DND-41 (cell line): Measurements from ENCODE around the gene PTPRU.
"Not testable (repeated sequence)": the region's sequence is repeated elsewhere in the genome, so short reads cannot be mapped to it uniquely, and the experiment has no call there.

Source experiments
- ATAC-seq: fragments of 200-7000 bp; cut with Tn5 transposase; 3 replicates; pipeline ENCODE4 v1.9.1; 2021; ENCODE audit warnings: low read depth; ENCODE audit not compliant: insufficient read depth
- DNase-seq: peaks from one replicate; pipeline ENCODE4 v3.0.0-alpha.2; 2020
- H2AFZ ChIP-seq: 2 replicates; pipeline ENCODE4 v1.6.0; 2012; ENCODE audit warnings: low read depth, low read length
- H3K27ac ChIP-seq: 2 replicates; pipeline ENCODE4 v1.5.1; 2012; ENCODE audit warnings: low read length, inconsistent platforms
- H3K27me3 ChIP-seq: fragments of 200-600 bp; sonication (generic); 2 replicates; pipeline ENCODE4 v1.6.0; 2012; ENCODE audit warnings: low read length, mild to moderate bottlenecking, inconsistent platforms; ENCODE audit not compliant: insufficient read depth, poor library complexity
- H3K36me3 ChIP-seq: 2 replicates; pipeline ENCODE4 v1.5.1; 2012; ENCODE audit warnings: low read length, inconsistent platforms; ENCODE audit not compliant: insufficient read depth
- H3K4me1 ChIP-seq: 2 replicates; pipeline ENCODE4 v1.5.1; 2012; ENCODE audit warnings: mild to moderate bottlenecking, low read length; ENCODE audit not compliant: insufficient read depth
- H3K4me2 ChIP-seq: 2 replicates; pipeline ENCODE4 v1.6.0; 2012; ENCODE audit warnings: mild to moderate bottlenecking, moderate library complexity, low read length, inconsistent platforms; ENCODE audit not compliant: insufficient read depth
- H3K4me3 ChIP-seq, 2 experiments: fragments of 200-600 bp in 1 of 2; shearing (Covaris generic) in 1 of 2; 2 replicates each; pipeline ENCODE4 v1.5.1; 2012 to 2016; ENCODE audit warnings: inconsistent platforms in 2 of 2, low read length in 2 of 2, mild to moderate bottlenecking in 2 of 2, low read depth in 1 of 2, moderate library complexity in 1 of 2
- H3K79me2 ChIP-seq: 2 replicates; pipeline ENCODE4 v1.6.0; 2012; ENCODE audit warnings: low read length, inconsistent platforms; ENCODE audit not compliant: insufficient read depth
- H3K9ac ChIP-seq: 2 replicates; pipeline ENCODE4 v1.6.0; 2012; ENCODE audit warnings: low read depth, mild to moderate bottlenecking, inconsistent platforms, low read length, moderate library complexity
- H3K9me3 ChIP-seq: 2 replicates; pipeline ENCODE4 v1.5.1; 2012; ENCODE audit warnings: low read length, moderate library complexity, mild to moderate bottlenecking, inconsistent platforms; ENCODE audit not compliant: insufficient read depth, severe bottlenecking
- H4K20me1 ChIP-seq: 2 replicates; pipeline ENCODE4 v1.6.0; 2012; ENCODE audit warnings: low read length; ENCODE audit not compliant: insufficient read depth
- EZH2 ChIP-seq: IDR thresholded peaks from 3 replicates; pipeline ENCODE4 v1.6.1; 2012; ENCODE audit warnings: borderline replicate concordance, low read depth, mild to moderate bottlenecking, moderate library complexity, low read length, inconsistent platforms; ENCODE audit not compliant: severe bottlenecking
- TF ChIP-seq, protein P1 (sequence below): IDR thresholded peaks from 2 replicates; pipeline ENCODE4 v1.5.1; 2012; ENCODE audit warnings: borderline replicate concordance, low read length, moderate library complexity, mild to moderate bottlenecking; ENCODE audit not compliant: poor library complexity, severe bottlenecking; ENCODE audit errors: extremely low read depth

PTPRU gene

DNA sequence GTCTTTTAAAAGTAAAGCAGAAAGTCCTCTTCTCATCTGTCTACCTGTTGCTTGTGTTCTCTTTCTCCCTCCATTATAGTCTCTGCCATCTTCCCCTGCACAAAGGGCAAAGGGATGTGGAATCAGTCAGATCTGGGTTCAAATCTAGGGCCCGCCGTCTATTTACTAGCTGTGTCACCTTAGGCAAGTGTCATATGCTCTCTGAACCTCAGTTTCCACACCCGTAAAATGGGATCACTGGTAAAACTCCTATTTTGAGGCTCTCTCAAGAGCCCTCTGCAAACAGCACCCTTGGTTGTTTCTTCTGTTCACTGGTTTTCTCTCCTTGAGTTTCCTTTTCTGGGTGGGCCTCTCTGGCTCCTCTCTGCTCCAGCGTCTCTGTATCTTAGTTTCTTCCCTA is 2.6 kb upstream of the PTPRU start:
- no peak overlapping the region for H2AFZ ChIP-seq
- no peak overlapping the region for H3K4me3 ChIP-seq
- DNase-seq = no peak
- H3K9me3 ChIP-seq = no peaks in the 10 kb centered on the region
- no peaks in the 10 kb centered on the region for H3K36me3 ChIP-seq
- peaks cover 34% of the 10 kb centered on the region for H3K4me1 ChIP-seq
- no peak overlapping the region for H3K4me2 ChIP-seq
- H3K27ac ChIP-seq = no peak overlapping the region
- H3K79me2 ChIP-seq = peaks cover 15% of the 10 kb centered on the region
- peaks cover 22% of the 10 kb centered on the region for H3K27me3 ChIP-seq
- H3K9ac ChIP-seq = no peak overlapping the region
- H4K20me1 ChIP-seq = peaks cover 6% of the 10 kb centered on the region; the same call in 1 of the 2 replicates
- no peak for ATAC-seq
- TF ChIP-seq, protein P1, sequence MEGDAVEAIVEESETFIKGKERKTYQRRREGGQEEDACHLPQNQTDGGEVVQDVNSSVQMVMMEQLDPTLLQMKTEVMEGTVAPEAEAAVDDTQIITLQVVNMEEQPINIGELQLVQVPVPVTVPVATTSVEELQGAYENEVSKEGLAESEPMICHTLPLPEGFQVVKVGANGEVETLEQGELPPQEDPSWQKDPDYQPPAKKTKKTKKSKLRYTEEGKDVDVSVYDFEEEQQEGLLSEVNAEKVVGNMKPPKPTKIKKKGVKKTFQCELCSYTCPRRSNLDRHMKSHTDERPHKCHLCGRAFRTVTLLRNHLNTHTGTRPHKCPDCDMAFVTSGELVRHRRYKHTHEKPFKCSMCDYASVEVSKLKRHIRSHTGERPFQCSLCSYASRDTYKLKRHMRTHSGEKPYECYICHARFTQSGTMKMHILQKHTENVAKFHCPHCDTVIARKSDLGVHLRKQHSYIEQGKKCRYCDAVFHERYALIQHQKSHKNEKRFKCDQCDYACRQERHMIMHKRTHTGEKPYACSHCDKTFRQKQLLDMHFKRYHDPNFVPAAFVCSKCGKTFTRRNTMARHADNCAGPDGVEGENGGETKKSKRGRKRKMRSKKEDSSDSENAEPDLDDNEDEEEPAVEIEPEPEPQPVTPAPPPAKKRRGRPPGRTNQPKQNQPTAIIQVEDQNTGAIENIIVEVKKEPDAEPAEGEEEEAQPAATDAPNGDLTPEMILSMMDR = no peak
- TF ChIP-seq EZH2 = no peak

DNA sequence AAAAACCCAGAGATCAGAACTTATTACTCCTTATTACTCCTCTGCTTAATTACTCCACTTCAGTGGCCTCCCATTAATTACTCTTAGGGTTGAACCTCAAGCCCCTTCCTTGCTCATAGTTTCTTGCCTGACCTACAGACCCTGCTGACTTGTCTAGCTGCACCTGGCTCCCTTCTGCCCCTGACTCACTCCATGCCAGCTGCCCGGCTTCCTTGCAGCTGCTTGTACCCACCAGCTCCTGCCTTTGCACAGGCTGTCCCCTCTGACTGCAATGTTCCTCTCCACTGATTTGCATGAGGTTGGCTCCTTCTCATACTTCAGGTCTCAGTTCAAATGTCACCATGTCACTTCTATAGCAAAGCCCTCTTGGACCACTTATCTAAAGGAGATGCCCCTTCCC is 1.9 kb upstream of the PTPRU start:
- H3K27ac ChIP-seq = no peak overlapping the region
- no peaks in the 10 kb centered on the region for H3K36me3 ChIP-seq
- no peak overlapping the region for H3K4me3 ChIP-seq
- DNase-seq = no peak
- H3K27me3 ChIP-seq = peaks cover 23% of the 10 kb centered on the region
- no peak overlapping the region for H3K4me2 ChIP-seq
- H3K9me3 ChIP-seq = no peaks in the 10 kb centered on the region
- peaks cover 13% of the 10 kb centered on the region for H3K79me2 ChIP-seq
- peaks cover 37% of the 10 kb centered on the region for H3K4me1 ChIP-seq
- TF ChIP-seq, protein P1 = no peak
- H3K9ac ChIP-seq = no peak overlapping the region
- H2AFZ ChIP-seq = no peak overlapping the region
- H4K20me1 ChIP-seq = peaks cover 6% of the 10 kb centered on the region; the same call in 1 of the 2 replicates
- no peak for ATAC-seq

DNA sequence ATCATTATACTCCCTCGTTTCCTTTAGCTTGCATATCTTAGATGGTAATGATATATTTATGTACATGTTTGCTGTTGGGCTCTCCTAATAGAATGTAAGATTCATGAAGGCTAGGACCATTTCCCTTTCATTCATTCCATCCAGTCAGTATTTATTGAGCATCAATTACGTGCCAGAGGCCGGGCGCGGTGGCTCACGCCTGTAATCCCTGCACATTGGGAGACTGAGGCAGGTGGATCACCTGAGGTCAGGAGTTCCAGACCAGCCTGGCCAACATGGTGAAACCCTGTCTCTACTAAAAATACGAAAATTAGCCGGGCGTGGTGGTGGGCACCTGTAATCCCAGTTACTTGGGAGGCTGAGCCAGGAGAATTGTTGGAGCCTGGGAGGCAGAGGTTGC is 1.4 kb upstream of the PTPRU start:
- not testable (repeated sequence) for H3K79me2 ChIP-seq, H3K9me3 ChIP-seq, ATAC-seq, DNase-seq, H3K27ac ChIP-seq, H4K20me1 ChIP-seq, H3K4me3 ChIP-seq, H3K36me3 ChIP-seq, H3K9ac ChIP-seq, H3K4me2 ChIP-seq, H2AFZ ChIP-seq
- Histone ChIP-seq H3K4me1 (peaks cover 37% of the 10 kb centered on the region), H3K27me3 (peaks cover 23% of the 10 kb centered on the region)

DNA sequence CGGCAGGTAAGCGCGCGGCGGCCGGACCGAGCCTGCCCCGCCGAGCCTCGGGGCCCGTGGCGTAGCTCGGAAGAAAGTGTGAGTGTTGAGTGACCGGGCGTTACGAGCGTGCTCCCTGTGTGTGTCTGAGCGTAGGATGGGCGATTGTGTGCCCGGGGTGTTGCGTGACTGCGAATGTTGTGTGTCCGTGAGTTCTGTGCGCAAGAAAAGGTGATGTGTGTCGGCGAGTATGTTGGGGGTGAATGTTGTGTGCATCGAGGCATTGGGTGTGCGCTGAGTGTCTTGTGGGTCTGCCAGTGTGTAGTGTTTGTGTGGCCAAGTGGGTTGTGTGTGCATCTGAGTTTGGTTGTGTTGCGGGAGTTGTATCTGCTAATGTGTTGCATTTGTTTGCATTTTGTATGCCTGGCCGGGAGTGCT is 398 bp downstream of the PTPRU start:
- Histone ChIP-seq H3K4me2 (peak overlapping the region; percentile 77), H3K27ac (peak overlapping the region; percentile 2; the same call in 1 of the 2 replicates), H3K36me3 (no peaks in the 10 kb centered on the region), H3K27me3 (peaks cover 23% of the 10 kb centered on the region), H3K9ac (peak overlapping the region; percentile 47), H3K9me3 (no peaks in the 10 kb centered on the region), H3K79me2 (no peaks in the 10 kb centered on the region), H3K4me1 (peaks cover 36% of the 10 kb centered on the region), H4K20me1 (peaks cover 6% of the 10 kb centered on the region; the same call in 1 of the 2 replicates), H3K4me3 (peak overlapping the region in 1 of 2 experiments; percentile 47; a peak in 2 of 4 replicates), H2AFZ (peak overlapping the region; percentile 60)
- ATAC-seq (no peak), DNase-seq (no peak)
- no peak for TF ChIP-seq EZH2
- TF ChIP-seq, protein P1 = no peak
